B cell (primary cell): ENCODE measurements around the gene HOXA11. TPM values are rescaled to one million over a fixed set of nuclear protein-coding genes. Genes with fewer than 3 reads are reported as not detected.
A peak's percentile ranks its signal among the peaks of the same experiment; 100 is the strongest.

Source experiments
- ATAC-seq: fragments of 200-7000 bp; cut with Tn5 transposase; one replicate; pipeline ENCODE4 v1.10.0; 2021; ENCODE audit warnings: low read depth, mild to moderate bottlenecking, moderate number of reproducible peaks, moderate library complexity
- CTCF ChIA-PET: fragments of 350-600 bp; sonication (Branson Sonifier 250); formaldehyde crosslinking; loops from one replicate; lab custom pipeline; 2021; ENCODE audit warnings: antibody characterized with exemption, inconsistent platforms; lab: Charles Lee
- POLR2A ChIA-PET: fragments of 350-600 bp; sonication (Branson Sonifier 250); formaldehyde crosslinking; loops from one replicate; lab custom pipeline; 2021; ENCODE audit warnings: antibody characterized with exemption; lab: Charles Lee
- DNase-seq: peaks from one replicate; pipeline ENCODE4 v3.0.0; 2013
- H2AFZ ChIP-seq: 2 replicates; pipeline ENCODE4 v1.6.1; 2012; ENCODE audit warnings: mild to moderate bottlenecking, low read depth, low read length; ENCODE audit not compliant: insufficient read depth, poor library complexity, severe bottlenecking
- H3K27ac ChIP-seq, 2 donors: 1 replicate in 1 of 2; 2 replicates in 1 of 2; pipeline ENCODE4 v1.5.1; 2012 to 2013; ENCODE audit warnings: low read length in 2 of 2, mild to moderate bottlenecking in 2 of 2, moderate library complexity in 1 of 2
- H3K27me3 ChIP-seq, 4 experiments: fragments of 200-600 bp in 1 of 4; sonication (generic) in 1 of 4; replicated peaks in 1 of 4; 1 replicate in 2 of 4; 2 replicates in 2 of 4; pipeline versions ENCODE4 v1.6.1 to v1.7.0; 2013 to 2016; ENCODE audit warnings: low read length in 3 of 4, mild to moderate bottlenecking in 2 of 4, mixed read lengths in 1 of 4, moderate library complexity in 1 of 4; ENCODE audit not compliant: insufficient read depth in 4 of 4, control insufficient read depth in 3 of 4; ENCODE audit errors: control extremely low read depth in 1 of 4
- H3K36me3 ChIP-seq, 2 experiments: replicated peaks in 1 of 2; 1 replicate in 1 of 2; 2 replicates in 1 of 2; pipeline versions ENCODE4 v1.6.1 to v1.7.1; 2013; ENCODE audit warnings: low read length in 1 of 2; ENCODE audit not compliant: insufficient read depth in 2 of 2, control insufficient read depth in 1 of 2; ENCODE audit errors: control extremely low read depth in 1 of 2, extremely low read depth in 1 of 2
- H3K4me1 ChIP-seq, 2 donors: fragments of 200-600 bp in 1 of 2; sonication (generic) in 1 of 2; 1 replicate in 1 of 2; 2 replicates in 1 of 2; pipeline versions ENCODE4 v1.5.1 to v1.6.1; 2013 to 2017; ENCODE audit warnings: low read length in 2 of 2; ENCODE audit not compliant: control insufficient read depth in 2 of 2, insufficient read depth in 2 of 2
- H3K4me2 ChIP-seq: replicated peaks from 2 replicates; pipeline ENCODE3; 2012; ENCODE audit warnings: mild to moderate bottlenecking, low read depth, low read length; ENCODE audit not compliant: poor library complexity, severe bottlenecking
- H3K4me3 ChIP-seq, 5 experiments: fragments of 200-600 bp in 1 of 5; sonication (generic) in 1 of 5; 1 replicate in 3 of 5; 2 replicates in 2 of 5; pipeline versions ENCODE4 v1.5.1 to v1.7.0; 2011 to 2016; ENCODE audit warnings: low read length in 4 of 5, mild to moderate bottlenecking in 4 of 5, low read depth in 2 of 5, control low read depth in 1 of 5, moderate library complexity in 1 of 5; ENCODE audit not compliant: insufficient read depth in 1 of 5; ENCODE audit errors: control extremely low read depth in 1 of 5, extremely low read depth in 1 of 5
- H3K79me2 ChIP-seq: fragments of 200-600 bp; sonication (generic); one replicate; pipeline ENCODE4 v1.6.0; 2016; ENCODE audit warnings: low read length; ENCODE audit not compliant: control insufficient read depth, insufficient read depth
- H3K9ac ChIP-seq: fragments of 200-600 bp; sonication (generic); 2 replicates; pipeline ENCODE4 v1.6.1; 2017; ENCODE audit warnings: mild to moderate bottlenecking, low read length, moderate library complexity
- H3K9me3 ChIP-seq, 3 donors: one replicate each; pipeline versions ENCODE4 v1.6.1 to v1.7.1; 2013; ENCODE audit warnings: low read length in 2 of 3; ENCODE audit not compliant: control insufficient read depth in 2 of 3, insufficient read depth in 1 of 3; ENCODE audit errors: control extremely low read depth in 1 of 3
- H4K20me1 ChIP-seq: 2 replicates; pipeline ENCODE4 v1.6.0; 2012; ENCODE audit warnings: mild to moderate bottlenecking, low read length; ENCODE audit not compliant: insufficient read depth, control insufficient read depth, poor library complexity, severe bottlenecking
- H3K27ac Mint-ChIP-seq: one replicate; pipeline ENCODE4 v1.8.0; 2021; ENCODE audit warnings: mixed read lengths
- H3K27me3 Mint-ChIP-seq: one replicate; pipeline ENCODE4 v1.8.0; 2021; ENCODE audit warnings: mixed read lengths
- H3K4me1 Mint-ChIP-seq: one replicate; pipeline ENCODE4 v1.8.0; 2021; ENCODE audit warnings: mixed read lengths
- H3K4me3 Mint-ChIP-seq: one replicate; pipeline ENCODE4 v1.8.0; 2021; ENCODE audit warnings: mixed read lengths
- H3K9me3 Mint-ChIP-seq: one replicate; pipeline ENCODE4 v1.8.0; 2022; ENCODE audit warnings: mixed read lengths; ENCODE audit not compliant: insufficient read depth
- EZH2 ChIP-seq: IDR thresholded peaks from 2 replicates; pipeline ENCODE4 v1.6.1; 2012; ENCODE audit warnings: borderline replicate concordance, low read depth, mild to moderate bottlenecking, moderate library complexity, low read length; ENCODE audit not compliant: insufficient read depth, poor library complexity, severe bottlenecking
- WGBS: methylation state at CpG from one replicate; pipeline ENCODE4 v1.1.5; 2013; ENCODE audit warnings: missing lambda C conversion rate; ENCODE audit not compliant: insufficient coverage; 5-methylcytosine and 5-hydroxymethylcytosine counted together
- intact Hi-C: fragments of 100-400 bp; cut with micrococcal nuclease; formaldehyde crosslinking; loops from one replicate; pipeline ENCODE4 v1.10.0; 2022
- polyA plus RNA-seq: library from polyadenylated mRNA; depleted of rRNA; stranded (reverse); fragments of >200 nt; gene quantifications from 2 replicates; pipeline ENCODE4 v1.2.3, GENCODE V29; 2012
- total RNA-seq, 2 donors: library from RNA; stranded (reverse); fragments of 120-200 nt in 1 of 2; gene quantifications; 1 replicate in 1 of 2; 2 replicates in 1 of 2; pipeline versions ENCODE4 v1.2.3 to v1.2.4, GENCODE V29; 2013 to 2022
- TF ChIP-seq, protein P1 (sequence below): fragments of 200-600 bp; IDR thresholded peaks from one replicate; pipeline ENCODE4 v1.8.0; 2022; ENCODE audit warnings: antibody characterized with exemption, mild to moderate bottlenecking

Gene HOXA11
- total and polyA plus RNA-seq, 2 donors (not counting 1 experiment from before 2014, with no cell fraction given): not detected

DNA sequence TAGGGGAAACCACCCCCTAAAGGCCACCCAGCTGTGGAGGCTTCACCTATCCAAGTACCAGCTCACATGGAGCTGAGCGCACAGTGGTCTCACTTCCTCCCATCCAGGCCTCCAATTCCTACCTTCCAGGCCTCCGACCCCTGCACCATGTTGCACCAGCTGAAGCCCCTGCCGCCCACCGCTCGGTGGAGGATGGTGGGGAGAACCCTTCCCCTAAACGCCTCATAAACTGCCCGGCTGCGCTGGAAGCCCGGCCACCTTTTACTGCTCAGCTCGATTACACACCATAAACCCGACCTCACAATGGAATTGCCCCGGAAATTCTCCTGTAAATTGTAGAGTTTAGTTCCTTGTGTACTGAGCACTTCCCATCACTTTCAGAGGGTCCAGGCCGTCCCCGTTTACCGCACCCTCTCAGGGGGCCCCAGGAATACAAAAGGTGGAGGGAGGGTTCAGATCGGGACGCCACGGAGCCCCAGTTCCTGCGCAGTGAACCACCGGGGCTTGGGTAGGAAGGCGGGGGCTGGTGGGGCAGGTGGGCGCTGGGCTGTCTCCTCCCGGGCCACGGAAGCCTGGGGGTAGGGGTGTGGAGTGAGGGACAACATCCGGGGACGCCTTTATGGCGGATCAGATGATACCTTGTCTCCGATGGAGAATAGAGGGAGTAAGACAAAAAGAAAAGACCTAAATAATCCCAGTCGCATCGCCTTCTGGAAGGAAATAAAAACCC lies 27.2 kb downstream of the HOXA11 start:
- no peaks in the 10 kb centered on the region for H3K9me3 Mint-ChIP-seq
- peaks cover 37% of the 10 kb centered on the region for H3K4me1 Mint-ChIP-seq
- 1% methylated on average over 14 of the region's 30 CpGs for WGBS
- CTCF ChIA-PET: interaction anchor here (0.7 to 2.0 kb wide), 6 partner anchors 10 to 1304 kb away, joined by 3 to 7 read pairs (median 3); no protein-coding TSS in a partner anchor
- intact Hi-C loops: loop anchor here (2.0 kb wide), 2 partner anchors 83 to 1301 kb away; no protein-coding TSS in a partner anchor
- H3K4me3 ChIP-seq: no peak overlapping the region
- peaks cover 0 to 74% (median 18%) of the 10 kb centered on the region in 3 donors for H3K9me3 ChIP-seq
- no peak overlapping the region for H3K4me2 ChIP-seq
- H4K20me1 ChIP-seq: peaks cover 6% of the 10 kb centered on the region
- H3K9ac ChIP-seq: no peak overlapping the region
- no peak overlapping the region for H2AFZ ChIP-seq
- peak overlapping the region; percentile 87 for H3K27ac Mint-ChIP-seq
- H3K79me2 ChIP-seq: no peaks in the 10 kb centered on the region
- peak overlapping the region; percentile 16 for H3K4me3 Mint-ChIP-seq
- no peaks in the 10 kb centered on the region for H3K36me3 ChIP-seq
- TF ChIP-seq, protein P1, sequence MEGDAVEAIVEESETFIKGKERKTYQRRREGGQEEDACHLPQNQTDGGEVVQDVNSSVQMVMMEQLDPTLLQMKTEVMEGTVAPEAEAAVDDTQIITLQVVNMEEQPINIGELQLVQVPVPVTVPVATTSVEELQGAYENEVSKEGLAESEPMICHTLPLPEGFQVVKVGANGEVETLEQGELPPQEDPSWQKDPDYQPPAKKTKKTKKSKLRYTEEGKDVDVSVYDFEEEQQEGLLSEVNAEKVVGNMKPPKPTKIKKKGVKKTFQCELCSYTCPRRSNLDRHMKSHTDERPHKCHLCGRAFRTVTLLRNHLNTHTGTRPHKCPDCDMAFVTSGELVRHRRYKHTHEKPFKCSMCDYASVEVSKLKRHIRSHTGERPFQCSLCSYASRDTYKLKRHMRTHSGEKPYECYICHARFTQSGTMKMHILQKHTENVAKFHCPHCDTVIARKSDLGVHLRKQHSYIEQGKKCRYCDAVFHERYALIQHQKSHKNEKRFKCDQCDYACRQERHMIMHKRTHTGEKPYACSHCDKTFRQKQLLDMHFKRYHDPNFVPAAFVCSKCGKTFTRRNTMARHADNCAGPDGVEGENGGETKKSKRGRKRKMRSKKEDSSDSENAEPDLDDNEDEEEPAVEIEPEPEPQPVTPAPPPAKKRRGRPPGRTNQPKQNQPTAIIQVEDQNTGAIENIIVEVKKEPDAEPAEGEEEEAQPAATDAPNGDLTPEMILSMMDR: no peak
- no peak for TF ChIP-seq EZH2
- peaks cover 76% of the 10 kb centered on the region for H3K27me3 Mint-ChIP-seq
- POLR2A ChIA-PET: interaction anchor here (0.6 kb wide), 1 partner anchor 35 kb away, joined by 4 read pairs; no protein-coding TSS in a partner anchor
- peaks cover 57 to 66% of the 10 kb centered on the region in 2 donors for H3K4me1 ChIP-seq
- H3K27ac ChIP-seq: no peak overlapping the region
- DNase-seq: peak; percentile 41
- peaks cover 1 to 88% (median 78%) of the 10 kb centered on the region in 4 experiments for H3K27me3 ChIP-seq
- ATAC-seq: no peak
